GM21367 (cell line): ENCODE results near the gene ZNF444.
"Not testable (repeated sequence)": the region's sequence is repeated elsewhere in the genome, so short reads cannot be mapped to it uniquely, and the experiment has no call there.

ENCODE experiments used
- ATAC-seq: cut with Tn5 transposase; IDR thresholded peaks from one replicate; pipeline ENCODE4 v1.9.1; 2021; ENCODE audit not compliant: unreplicated experiment

The ZNF444 gene

DNA sequence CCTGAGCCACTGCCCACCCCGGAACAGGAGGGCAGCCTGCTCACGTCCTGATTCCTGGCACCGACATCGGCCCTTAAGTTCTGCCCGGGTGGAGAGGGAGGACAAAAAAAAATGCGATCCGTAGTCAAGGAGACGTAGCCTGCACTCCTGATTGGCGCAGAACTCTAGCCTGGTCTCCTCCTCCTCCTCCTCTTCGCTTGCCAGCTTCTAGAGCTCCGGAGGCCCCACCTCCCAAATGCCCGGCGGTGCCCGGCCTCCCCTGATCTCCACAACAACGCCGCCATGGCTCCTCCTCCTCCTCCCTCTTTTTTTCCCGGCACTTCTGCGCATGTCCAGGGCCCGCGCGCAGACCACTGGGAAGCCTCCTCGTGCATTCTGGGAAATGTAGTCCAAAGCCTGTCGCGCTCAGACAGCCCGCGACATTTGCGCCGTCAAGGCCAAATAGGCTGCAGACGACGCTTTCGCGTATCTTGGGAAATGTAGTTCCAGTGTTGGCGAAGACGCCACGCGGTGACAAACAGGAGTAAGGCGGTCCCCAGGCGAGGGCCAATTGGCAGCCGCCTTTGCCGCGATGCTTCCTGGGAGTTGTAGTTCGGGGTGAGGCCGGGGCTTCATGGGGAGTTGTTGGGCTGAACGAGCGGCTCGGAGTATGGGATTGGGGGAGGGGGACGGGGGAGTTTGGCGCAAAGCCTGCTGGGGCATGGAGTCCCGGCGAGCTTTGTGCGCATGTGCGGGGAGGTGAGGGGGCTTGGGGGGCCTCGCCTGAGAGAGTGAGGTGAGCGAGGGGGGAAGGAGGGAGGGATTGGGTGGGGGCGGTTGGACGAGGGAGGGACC lies at the start of gene ZNF444:
ZNF444 (plus strand) TSS at position 705 of the 834 bp plus-strand sequence. CDS start 5,625 bp downstream, outside the sequence.
- ATAC-seq = peak; percentile 84

DNA sequence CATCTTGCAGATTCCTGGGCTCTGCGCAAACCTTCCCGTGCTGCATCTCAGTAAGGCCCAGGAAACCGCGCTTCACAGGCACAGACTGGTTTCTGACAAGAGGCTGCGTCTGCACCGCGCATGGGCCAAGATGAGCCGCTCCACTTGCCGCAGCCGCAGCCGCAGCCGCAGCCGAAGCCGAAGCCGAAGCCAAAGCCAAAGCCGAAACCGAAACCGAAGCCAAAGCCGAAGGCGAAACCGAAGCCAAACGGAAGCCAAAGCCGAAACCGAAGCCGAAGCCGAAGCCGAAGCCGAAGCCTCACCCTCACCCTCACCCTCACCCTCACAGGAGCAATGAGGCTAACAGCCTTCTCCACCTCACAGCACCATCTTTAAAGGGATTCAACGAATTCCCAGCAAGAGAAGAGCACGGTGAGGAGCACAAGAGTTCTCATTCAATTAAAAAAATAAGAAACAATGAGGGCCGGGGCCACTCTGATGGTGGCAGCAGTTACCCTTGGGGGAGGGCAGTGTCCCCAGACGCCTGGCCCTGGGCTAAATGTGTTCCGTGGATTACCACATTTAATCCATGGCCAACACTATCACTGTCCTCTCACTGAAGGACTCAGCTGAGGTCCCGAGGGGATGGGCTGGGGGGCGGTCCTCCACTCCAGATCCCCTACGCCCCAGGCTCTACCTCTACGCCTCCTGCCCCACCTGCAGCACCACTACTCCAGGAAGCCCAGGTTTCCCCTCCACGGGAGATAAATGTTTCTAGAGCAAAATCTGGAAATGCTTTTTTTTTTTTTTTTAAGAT lies 49.1 kb upstream of the ZNF444 start:
- no peak for ATAC-seq

DNA sequence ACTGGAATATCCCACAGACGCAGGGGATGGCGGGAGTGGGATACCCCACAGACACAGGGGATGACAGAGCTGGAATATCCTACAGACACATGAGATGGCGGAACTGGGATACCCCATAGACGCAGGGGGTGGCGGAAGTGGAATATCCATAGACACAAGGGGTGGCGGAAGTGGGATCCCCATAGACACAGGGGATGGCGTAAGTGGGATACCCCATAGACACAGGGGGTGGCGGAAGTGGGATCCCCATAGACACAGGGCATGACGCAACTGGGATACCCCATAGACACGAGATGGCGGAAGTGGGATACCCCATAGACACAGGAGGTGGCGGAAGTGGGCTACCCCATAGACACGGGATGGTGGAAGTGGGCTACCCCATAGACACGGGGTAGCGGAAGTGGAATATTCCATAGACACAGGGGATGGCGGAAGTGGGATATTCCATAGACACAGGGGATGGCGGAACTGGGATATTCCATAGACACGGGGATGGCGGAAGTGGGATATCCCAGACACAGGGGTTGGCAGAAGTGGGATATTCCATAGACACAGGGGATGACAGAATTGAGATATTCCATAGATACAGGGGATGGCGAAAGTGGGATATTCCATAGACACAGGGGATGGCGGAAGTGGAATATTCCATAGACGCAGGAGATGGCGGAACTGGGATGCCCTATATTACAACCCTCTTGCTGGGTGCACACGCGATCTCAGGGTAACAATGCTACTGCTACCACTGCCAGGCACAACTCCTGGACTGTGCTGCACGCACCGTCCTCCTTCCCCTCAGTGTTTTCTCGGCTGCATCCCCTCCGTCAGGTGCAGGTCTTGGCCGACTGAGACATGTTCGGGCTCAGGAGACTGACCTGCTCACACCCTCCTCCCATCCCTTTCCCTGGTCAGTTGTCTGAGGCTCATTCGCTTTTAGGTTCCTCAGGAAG lies 48.1 kb upstream of the ZNF444 start:
- ATAC-seq = no peak

DNA sequence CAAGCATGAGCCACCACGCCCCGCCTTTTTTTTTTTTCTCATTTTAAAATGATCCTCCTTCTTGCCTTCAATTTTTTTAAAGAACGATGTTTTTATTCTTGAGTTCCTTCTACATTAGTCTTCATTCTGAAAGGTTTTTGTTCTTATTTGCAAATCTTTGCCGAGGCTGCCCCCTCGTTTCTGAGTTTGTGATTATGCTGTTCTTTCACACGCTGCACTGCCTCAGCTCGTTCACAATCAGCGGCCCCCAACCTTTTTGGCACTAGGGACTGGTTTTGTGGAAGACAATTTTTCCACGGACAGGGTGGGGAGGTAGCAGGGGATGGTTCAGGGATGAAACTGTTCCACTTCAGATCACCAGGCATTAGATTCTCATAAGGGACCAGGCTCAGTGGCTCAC lies 46.6 kb upstream of the ZNF444 start:
- ATAC-seq = no peak

DNA sequence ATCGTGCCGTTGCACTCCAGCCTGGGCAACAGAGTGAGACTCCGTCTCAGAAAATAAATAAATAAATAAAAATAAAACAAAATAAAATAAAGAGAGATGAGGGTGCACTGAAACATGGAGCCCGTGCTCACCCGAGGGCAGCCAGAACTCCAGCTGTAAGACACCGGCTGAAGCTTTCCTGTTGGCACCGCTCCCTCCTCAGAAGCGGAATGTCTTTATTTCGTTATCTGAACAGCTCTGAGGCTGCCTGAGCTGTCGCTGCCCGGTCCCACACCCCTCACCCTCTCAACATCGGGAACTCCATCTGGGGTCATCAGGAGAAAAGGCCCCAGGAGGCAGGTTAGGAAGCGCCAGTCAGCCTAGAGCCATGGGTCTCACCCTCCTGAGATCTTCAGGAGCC lies 44.4 kb upstream of the ZNF444 start:
- no peak for ATAC-seq

DNA sequence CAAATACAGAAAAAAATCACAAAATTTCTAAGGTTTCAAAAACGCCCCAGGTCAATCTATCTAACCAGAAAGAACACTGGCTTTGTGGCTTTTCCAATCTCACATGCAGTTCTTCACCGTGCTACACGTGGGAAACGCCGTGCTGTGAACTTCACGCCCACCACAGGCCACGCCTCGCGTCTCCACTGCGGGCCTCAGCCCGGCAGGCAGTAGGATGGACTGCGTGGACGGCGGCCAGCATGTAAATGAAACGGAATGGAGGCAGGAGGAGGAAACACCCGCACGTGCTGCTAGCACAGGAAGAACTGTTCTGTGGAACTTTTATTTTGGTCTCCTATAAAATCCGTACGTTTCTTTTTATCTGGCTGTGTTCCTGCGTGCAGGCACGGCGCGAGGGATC lies 43.8 kb upstream of the ZNF444 start:
- ATAC-seq = no peak

DNA sequence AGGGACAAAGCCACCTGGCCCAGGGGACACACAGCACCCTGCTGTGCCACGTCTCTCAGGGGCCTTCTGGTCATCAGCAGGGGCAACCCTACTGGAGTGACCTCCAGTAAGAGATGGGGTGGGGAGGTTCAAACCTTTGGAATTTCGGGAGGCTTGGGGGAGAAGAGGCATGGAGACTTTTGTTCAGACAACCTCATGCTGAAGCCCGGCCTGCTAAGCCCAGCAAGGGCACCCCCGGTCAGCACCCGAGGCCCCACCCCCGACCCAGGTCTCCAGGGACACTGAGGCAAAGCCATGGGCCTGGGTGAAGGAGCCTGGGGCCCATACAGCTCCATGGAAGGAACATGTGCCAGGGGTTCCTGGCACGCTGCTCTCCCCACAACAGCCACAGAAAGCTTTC lies 43.3 kb upstream of the ZNF444 start:
- no peak for ATAC-seq

DNA sequence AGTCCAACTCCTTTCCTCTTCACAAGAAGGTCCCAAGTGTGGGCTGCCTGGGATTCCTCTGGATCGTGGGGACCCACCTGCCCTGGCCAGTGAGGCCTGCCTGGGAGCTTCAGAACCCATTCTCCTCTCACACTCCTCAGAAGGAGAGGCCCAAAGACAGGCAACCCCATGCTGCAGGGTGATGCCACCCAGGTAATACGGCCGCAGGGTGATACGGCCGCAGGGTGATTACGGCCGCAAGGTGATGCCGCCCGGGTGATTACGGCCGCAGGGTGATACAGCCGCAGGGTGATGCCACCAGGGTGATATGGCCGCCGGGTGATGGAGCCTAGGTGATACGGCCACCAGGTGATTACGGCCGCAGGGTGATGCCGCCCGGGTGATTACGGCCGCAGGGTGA lies 42.9 kb upstream of the ZNF444 start:
- not testable (repeated sequence) for ATAC-seq

DNA sequence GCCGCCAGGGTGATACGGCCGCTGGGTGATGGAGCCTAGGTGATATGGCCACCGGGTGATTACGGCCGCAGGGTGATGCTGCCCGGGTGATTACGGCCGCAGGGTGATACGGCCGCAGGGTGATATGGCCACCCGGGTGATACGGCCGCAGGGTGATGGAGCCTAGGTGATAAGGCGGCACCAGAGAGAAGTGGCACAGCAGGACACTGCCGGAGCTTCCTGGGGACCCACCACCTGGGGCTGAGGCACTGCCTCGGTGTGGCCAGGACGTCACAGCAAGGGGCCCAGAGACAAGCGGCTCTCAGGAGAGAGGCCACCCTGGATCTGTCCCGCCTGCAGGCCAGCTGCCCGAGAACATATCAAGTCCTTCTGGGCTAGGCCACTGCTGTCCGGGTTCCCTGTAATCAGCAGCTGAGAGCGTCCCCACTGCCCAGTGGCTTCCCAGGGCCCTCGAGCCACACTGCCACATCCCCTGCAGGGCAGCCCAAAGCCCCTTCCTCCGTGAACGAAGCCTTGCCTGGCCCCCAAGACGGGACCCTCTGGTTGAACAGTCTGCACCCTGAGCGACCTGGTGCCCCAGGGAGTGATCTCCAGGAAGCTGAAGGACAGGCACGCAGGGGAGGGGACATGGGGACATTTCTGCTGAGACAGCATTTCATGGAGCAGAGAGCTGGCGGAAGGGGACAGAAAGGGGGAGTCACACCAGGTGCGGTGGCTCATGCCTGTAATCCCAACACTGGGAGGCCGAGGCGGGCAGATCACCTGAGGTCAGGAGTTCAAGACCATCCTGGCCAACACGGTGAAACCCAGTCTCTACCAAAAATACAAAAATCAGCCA lies 42.1 kb upstream of the ZNF444 start:
- ATAC-seq = no peak

DNA sequence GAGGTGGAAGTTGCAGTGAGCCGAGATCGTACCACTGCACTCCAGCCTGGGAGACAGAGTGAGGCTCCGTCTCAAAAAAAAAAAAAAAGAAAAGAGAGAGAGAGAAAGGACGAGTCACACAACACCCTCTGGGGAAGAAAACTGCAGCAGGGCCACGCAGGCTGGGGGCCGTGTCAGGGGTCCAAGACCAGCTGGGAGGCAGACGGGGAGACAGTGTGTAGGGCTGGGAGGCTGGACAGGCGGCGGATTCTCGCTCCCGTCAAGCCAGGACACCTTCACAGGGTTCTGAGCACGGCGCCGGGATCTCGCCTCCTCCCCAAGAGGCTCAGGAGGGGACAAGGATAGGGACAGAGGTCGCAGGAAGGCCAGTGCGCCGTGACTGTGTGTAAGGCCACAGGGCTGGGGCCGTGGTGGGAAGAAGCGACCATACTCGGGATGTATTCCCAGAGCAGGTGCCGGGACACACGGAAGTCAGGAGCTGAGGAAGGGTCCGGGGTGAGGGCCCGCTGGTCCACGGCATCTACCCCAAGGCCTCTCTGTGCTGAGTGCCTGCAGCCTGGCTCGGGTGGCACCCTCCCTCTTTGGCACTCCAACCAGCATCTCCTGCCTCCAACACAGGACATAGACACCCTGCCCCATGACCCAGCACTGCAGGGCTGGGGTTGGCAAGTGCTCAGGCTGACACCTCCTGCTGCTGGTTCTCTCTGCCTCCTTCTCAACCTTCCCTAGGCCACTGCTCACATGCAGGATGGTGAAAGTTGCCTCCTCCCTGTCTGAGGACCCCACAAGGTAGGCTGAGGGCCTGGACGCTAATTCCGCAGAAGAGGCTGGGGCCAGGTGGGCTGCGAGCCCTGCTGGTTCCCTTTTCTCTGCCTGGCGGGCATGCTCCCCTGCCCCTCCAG lies 41.2 kb upstream of the ZNF444 start:
- ATAC-seq = no peak

DNA sequence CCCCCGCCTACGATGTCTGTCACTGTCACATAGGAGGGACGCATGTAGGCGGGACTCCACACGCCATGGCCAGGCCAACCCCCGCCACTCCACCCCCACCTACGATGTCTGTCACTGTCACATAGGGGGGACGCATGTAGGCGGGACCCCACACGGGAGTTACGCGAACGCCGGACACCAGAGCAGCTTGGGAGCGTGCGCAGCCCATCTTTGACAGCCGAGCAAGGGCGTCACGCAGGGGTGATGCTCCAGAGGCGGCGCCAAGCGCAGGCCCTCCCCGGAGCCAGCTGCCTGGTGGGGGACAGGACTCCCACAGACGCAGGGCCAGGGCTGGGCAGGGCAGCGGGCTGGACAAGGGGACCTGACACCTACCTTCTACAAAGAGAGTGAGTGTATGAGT lies 40.0 kb upstream of the ZNF444 start:
- ATAC-seq = no peak

DNA sequence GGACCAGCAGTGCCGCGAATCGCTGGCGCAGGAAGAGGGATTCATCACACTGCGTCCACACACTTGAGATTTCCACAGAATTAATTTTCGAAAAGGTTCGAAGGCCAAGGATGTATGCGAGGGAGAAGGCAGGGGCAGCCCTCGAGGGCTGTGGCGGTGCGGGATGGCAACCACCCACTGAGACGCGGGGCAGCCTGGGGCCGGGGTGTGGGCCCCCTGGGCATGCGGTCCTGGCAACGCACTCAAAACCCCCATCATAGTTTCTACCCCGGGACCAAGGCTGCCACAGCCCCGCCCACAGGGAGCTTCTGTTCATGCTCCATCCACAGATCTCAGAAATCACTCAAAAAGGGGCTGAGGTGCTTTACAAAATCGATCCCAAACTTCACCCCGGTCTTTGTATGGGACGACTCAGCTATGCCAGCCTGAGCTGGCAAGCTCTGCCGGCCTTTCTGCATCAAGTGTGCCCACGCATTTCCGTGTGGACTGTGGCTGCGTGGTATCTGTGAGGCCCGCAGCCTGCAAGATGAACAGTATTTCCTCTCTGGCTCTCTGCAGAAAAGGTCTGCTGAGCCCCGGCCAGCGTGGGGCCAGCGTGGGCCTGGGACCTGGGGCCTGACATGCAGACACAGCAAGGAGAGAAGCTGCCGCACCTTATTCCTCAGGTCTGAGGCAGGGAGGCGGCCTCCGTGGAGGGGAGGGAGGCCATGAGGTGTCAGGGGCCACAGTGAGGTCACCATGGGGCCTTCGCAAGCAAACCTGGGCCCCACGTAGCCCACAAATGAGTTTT lies 39.1 kb upstream of the ZNF444 start:
- ATAC-seq = no peak

DNA sequence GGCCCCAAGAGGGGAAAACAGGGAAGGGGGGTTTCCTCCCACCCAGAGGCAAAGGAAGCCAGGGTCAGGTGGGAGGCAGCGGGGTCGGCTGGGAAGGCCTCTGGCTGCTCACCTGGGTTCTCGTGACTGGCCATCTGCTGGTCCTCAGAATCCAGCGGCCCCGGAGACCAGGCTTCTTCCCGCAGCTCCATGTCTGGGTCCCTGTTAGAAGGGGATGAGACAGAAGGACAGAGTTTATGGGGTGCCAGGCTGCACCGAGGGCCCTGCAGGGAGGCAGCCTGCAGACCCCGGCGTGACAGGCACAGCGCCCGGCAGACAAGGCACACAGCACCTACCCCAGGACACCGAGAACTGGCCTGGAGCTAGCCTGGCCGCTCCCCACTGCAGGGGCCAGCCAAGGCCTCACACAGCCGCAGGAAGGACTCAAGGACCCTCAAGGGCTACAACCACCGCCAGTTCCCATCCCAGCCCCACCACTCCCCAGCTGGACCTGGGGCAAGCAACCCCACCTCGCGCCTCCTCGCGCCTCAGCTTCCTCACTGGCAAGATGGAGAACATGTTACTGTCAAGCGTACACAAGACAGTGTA lies 38.0 kb upstream of the ZNF444 start:
- no peak for ATAC-seq

DNA sequence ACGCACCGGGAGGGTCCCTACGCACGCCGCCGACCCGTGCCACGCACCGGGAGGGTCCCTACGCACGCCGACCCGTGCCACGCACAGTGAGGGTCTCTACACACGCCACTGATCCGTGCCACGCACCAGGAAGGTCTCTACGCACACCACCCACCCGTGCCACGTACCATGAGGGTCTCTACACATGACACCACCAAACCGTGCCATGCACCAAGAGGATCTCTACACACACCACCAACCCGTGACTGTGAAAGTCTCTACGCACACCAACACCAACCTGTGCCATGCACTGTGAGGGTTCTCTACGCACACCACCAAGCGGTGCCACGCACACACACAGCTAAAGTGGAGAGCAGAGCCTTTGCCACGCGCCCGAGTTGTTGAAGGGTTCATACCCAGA lies 36.7 kb upstream of the ZNF444 start:
- ATAC-seq = no peak

DNA sequence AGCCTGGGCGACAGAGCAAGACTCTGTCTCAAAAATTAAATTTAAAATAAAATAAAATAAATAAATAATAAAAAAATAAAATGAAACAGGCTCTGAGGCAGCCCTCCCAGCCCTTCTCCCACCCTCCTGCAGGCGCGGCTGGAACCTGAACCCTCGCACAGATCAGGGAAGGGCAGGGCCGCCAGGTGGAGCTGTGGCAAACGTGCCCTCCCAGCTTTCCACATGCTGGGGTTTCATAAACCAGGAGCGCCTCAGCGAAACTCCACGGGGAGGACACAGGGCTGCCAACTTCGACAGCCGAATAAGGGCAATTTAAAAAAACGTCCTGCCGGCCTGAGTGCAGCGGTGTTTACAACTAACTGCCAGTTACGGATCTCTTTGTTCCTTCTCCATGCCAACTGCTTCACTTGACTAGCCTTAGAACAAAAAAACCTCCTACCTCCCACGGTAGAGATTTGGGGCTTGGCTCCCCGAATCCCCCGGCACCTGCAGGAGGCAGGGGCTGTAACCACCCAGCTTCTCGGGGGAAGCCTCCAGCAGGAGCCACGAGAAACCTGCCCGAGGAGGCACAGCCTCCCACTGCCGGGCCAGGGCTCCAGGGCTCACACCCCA lies 35.9 kb upstream of the ZNF444 start:
- ATAC-seq = no peak

DNA sequence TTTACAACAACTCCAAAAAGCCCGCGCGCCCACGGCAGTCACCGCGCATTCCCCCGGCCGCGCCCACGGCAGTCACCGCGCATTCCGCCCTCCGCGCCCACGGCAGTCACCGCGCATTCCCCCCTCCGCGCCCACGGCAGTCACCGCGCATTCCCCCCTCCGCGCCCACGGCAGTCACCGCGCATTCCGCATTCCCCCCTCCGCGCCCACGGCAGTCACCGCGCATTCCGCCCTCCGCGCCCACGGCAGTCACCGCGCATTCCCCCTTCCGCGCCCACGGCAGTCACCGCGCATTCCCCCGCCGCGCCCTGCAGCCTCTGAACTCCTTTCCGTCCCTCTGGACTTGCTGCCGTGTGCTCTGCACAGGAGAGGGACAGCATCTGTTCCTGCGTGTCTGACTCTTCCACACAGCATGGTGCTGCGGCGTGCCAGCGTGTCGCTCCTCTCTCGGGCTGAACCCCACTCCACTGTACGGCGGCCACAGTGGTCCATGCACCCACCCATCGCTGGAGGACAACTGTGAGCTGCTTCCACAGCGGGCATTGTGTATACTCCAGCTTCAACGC lies 35.2 kb upstream of the ZNF444 start:
- not testable (repeated sequence) for ATAC-seq

DNA sequence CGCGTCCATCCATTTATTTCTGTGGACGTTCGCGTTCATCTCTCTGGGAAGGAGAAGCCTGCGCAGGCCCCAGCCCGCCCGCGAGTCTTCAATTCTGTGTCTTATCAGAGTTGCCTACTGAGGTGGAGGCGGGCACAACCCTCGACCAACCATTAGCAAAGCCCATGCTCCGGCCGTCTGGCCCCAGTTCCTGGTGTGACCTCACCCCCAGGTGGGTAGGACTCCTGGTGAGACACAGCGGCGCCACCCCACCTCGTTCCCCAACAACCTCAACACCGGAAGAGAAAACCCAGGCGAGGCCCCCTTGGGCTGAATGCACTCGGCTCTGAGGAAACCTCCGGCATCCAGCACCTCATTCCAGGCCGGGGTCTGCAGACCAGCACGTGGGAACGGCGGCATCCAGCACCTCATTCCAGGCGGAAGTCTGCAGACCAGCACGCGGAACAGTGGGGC lies 34.7 kb upstream of the ZNF444 start:
- no peak for ATAC-seq
